DMS114 treated with DMSO at 0.1 percent for 48 hours (cell line): ENCODE results near the gene COQ10A.
A peak's percentile ranks its signal among the peaks of the same experiment; 100 is the strongest.
"Not testable (repeated sequence)": the region's sequence is repeated elsewhere in the genome, so short reads cannot be mapped to it uniquely, and the experiment has no call there.

ENCODE experiments used
- DNase-seq: peaks from one replicate; lab custom pipeline; 2025; ENCODE audit not compliant: unreplicated experiment; lab: John Stamatoyannopoulos, UW

Gene COQ10A

DNA sequence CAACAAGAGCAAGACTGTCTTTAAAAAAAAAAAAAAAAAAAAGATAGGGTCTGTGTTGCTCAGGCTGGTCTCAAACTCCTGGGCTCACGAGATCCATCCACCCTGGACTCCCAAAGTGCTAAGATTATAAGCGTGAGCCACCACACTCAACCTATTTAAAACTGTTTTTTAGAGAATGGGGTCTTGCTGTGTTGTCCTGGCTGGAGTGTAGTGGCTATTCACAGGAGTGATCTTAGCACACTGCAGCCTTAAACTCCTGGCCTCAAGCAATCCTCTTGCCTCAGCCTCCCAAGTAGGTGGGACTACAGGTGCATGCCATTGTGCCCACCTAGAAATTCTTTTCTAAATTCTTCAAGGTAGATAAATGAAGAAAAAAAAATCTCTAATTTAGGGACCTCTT, 7.6 kb downstream of the COQ10A start:
- no peak for DNase-seq

DNA sequence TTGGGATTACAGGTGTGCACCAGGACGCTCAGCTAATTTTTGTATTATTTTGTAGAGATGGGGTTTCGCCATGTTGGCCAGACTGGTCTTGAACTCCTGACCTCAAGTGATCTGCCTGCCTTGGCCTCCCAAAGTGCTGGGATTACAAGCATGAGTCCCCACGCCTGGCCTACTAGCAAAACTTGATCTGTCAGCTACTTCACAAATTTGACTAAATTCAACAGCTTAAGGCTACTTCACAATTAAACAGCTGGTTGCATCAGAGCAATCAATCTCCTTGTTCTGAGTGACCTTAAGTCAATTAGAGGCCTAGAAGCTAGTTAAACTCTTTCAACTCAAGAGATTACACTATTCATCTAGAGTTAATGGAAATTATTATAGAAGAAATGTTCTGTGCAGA, 12.2 kb downstream of the COQ10A start:
- no peak for DNase-seq

DNA sequence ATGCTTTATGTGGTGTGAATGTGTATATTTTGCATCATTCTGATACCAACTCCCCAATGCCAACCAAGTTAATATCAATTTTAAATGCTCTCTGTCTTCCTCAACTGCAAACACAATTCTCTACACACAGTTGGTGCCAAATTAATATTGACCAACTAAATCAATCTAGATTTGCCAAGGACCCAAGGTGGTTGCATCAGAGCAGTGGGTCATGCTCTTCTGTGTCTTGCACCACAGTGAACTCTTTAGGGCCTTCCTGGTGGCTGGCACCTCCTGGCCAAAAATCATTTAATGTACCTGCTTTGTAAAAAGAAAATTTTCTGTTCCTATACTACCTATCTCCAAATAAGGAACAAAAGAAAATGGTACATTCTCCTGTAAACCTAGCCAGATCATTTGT, 14.1 kb downstream of the COQ10A start:
- no peak for DNase-seq

DNA sequence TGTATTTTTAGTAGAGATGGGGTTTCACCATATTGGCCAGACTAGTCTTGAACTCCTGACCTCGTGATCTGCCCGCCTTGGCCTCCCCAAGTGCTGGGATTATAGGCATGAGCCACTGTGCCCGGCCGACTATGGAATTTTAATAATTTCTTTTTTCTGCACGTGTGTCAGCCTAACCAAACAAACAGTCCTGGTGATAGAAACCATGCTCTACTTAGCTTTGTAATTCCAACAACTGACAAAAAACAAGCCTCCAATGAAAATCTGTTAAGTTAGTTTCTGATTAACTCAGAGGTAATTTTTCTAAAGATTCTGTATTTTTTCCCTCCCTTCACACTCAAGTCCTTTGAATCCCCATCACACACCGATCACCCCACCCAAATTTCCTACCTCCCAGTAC, 15.3 kb downstream of the COQ10A start:
- DNase-seq: no peak

DNA sequence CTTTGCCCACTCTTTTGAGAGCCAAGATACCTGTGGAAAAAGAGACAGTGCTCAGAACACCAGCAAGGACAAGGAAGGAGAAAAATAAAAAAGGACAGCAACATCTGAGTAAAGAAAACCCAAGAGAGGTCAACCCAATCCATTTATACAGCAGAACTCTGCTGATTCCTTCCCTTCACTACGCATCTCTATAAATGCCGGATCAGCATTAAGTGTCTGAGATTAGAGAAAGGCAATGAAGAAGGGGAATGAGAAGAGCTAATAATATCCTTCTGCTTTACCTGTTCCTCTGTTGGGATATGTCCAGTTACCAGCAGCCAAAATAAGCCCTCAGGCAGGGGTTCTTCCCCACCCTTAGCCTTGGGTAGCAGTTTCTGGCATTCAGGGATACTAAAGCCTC, 15.8 kb downstream of the COQ10A start:
- no peak for DNase-seq

DNA sequence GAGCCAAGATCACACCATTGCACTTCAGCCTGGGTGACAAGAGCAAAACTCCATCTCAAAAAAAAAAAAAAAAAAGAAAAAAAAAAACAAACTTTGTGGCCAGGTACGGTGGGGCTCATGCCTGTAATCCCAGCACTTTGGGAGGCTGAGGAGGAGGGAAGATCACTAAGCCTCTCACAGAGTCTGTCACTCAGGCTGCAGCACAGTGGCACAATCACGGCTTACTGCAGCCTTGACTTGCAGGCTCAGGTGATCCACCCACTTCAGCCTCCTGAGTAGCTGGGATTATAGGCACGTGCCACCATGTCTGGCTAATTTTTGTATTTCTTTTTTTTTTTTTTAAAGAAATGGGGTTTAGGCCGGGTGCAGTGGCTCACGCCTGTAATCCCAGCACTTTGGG, 17.5 kb downstream of the COQ10A start:
- not testable (repeated sequence) for DNase-seq

DNA sequence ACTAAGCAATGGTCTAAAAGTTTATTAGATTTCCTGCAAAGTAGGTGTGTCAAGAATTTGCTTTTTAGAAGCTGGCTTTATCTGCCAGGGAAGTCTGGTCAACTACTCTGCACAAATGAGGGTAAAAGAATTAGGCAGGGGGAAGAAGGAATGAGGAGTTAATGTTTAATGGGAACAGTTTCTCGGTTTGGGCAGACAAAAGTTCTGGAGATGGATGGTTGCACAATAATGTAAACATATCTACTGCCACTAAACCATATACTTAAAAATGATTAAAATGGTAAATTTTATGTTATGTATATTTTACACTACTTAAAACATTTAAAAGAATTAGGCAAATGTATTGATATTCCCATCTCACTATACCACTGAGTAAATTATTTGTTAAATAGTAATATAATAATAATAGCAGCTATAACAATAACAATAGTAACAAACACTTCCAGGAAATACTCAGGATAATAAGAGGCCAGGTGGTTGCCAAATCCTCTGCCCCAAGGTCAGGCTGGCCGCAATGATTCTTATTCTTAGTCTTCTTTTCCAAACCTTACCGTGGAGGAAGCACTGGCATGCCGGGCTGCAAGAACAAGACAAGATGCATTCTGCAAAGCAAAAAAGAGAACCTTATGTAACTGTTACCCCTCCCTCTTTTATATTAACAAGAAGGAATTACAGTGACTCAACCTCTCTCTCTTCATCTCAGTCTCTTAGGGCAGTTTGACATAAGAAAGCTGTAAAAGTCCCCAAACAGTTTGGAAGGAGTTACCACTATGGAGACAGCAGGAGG, 19.5 kb downstream of the COQ10A start:
- DNase-seq: no peak

DNA sequence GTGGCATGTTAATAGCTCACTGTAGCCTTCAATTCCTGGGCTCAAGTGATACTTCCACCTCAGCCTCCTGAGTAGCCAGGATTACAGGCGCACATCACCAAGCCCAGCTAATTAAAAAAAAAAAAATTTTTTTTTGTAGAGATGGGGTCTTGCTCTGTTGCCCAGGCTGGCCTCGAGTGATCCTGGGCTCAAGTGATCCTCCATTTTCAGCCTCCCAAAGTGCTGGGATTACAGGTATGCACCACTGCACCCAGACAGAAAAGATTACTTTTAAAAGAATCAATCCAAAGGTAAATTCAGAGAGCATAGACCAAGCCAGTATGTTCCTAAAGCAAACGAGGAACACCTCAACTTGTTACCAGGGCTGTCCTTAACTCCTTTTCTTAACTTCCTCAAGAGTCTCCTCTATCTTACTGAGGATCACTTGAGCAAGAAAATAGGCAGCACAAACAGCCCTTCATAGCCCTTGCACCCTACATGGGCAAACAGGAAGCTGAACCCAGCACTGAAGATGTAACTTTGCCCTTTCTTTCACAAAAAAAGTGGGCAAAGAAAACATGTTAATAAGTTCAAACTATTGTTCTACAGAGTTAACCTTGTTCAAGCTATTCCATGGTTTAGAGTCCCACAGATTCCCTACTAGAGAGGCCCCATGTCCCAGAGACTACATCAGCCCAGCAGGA, 22.1 kb downstream of the COQ10A start:
- no peak for DNase-seq

DNA sequence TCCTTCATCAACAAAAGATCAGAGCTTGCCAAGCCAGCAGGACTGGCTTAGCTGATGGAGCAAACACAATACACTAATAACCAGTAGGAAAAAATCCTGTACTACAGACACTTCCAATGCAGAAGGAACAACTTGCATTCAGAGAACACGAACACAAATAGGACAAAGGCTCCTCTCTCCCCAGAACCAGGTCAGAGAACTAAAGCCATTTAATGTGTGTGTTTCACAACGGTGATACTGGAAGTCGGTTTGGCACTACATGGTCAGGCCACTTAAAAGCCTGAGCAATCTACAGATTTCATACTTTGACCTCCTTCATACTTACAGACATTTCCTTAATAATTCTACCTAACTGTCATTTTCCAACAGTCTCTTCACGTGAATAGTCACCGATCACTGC, 27.1 kb downstream of the COQ10A start:
- DNase-seq: no peak

DNA sequence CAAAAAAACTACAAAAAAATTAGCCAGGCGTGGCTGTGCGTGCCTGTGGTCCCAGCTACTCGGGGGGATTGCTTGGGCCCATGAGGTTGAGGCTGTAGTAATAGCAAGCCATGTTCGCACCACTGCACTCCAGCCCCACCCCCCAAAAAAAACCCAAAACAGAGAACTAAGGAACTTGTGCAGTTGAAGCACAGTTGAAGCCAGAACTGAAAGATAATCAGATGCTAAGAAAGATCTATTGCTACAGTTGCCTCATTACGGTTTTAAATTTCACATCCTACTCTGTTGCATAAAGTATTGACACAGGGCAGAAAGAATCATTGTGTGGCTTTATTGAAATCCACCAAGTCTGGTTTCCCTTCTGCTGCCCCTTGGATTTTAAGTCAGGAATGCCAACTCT, 29.6 kb downstream of the COQ10A start:
- DNase-seq: no peak

DNA sequence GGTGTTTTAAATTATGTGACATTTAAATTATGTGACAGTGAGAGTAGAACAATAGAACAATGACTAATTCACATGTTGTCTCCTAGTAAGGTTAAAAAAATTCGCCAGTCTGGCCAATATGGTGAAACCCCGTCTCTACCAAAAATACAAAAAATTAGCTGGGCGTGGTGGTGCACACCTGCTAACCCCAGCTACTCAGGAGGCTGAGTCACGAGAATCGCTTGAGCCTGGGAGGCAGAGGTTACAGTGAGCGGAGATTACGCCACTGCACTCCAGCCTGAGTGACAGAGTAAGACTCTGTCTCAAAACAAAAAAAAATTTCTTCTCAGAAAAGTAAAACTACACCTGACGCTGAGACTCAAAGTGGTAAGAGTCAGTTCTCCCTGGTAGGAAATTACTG, 30.7 kb downstream of the COQ10A start:
- DNase-seq: no peak

DNA sequence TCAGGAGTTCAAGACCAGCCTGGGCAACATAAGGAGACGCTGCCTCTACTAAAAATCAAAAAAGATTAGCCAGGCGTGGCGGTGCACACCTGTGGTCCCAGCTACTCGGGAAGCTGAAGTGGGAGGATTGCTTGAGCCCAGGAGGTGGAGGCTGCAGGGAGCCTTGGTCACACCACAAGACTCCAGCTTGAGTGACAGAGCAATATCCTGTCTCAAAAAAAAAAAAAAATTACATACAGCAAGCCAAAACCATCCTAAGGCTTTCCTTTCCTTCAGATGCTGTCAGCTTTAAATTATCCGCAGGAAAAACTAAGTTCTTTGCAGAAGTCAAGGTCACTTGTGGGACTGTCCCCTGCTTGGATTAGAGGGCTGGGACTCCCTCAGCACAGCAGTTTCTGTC, 32.1 kb downstream of the COQ10A start:
- DNase-seq: no peak

DNA sequence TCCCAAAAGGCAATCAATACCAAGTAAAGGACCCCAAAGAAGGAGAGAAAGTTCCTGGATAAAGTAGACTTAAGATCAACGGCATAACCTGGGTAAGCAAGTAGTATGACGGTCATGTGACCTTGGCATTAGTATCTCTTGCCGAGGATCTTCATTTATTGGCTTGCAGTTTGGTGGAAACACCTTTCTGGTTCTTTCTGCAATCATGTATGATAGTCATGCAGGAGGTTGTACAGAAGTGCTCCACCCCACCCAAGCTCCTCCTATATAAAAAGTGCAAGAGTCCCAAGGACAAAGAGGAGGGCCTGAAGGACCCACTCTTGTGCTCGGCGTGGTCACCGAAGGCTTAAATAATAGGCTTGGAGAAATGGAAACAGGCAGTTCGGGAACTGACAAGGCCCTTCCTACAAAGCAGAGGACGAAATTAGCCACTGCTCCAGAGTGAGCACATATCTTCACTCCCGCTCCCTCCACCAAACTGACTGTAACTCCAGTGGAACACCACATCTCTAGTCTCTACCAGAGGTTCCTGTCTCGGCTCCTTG, 32.6 kb downstream of the COQ10A start:
- no peak for DNase-seq

DNA sequence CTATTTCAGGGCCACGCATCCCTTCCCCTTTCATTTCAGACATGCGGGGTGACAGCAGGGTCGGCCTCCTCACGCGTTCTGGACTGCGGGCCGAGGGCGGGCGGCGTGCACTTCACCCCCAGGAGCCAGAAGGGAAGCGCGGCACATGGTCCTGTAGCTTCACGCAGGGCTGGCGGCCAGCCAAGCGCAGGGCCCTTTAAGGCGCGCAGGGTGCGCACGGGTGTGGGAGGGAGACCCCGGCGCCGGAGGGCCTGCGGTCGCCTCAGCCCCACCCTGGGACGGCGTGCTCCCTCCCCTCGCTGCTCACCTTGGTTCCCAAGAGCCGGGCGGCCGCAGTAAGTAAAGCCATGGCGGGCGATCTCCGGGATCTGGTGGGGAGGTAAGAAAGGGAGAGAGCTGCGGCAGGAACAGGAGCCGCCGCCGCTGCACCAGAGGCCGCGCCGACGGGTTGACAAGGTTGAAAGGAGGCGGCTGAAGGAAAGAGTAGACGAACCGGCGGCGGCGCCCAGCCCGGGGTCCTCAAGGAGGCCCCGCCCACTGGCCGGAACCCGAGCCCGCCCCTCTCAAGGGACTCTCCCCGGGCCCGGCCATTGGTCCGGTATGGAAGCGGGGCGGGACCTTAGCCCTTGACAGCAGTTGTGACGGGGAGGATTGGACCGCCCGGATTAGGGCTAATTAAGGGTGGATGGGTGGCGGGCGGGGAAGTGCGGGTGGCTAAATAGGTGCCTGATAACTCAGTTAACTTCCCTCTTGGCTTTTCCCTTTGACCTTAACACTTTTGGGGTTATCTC, 33.3 kb downstream of the COQ10A start, which contains the start of gene CS:
CS (minus strand) TSS at position 478 of the 791 bp plus-strand sequence; CDS start at position 349, 129 bp downstream.
- peak; percentile 96 for DNase-seq

DNA sequence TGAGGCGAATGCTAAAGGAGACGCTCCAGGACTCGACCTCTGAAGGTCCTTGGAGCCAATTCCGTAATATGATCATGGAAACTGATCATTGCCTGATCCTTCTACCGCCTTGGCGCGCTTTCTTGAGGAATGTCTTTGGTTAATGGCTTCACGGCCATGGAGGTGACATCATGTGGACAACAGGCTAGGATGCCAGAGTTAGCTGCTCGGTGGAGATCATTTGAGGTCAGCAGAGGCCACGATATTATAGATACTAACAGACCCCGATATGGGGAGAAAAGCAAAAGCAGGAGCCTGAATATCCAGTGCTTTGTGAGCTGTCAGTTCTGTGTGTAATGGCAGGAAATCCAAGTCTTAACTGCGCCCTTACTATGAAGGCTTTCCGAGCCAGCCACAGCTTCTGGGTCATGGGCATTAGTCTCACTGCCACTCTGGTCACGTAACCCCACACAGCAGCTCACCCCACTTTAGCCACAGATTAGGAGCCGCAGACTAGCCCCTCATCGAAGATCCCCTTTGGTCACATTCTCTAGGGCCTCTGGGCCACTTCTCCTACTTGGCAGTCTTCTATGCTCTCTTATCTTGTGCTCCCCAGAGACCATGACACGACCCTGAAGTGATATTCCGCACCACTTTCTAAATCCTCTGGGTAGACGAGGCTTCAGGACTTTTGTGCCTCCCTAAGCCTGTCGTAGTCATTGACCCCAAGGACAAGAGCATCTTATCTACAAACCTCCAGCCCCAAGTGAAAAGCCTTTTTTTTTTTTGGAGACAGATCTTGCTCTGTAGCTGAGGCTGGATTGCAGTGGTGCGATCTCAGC, 34.1 kb downstream of the COQ10A start:
- no peak for DNase-seq

DNA sequence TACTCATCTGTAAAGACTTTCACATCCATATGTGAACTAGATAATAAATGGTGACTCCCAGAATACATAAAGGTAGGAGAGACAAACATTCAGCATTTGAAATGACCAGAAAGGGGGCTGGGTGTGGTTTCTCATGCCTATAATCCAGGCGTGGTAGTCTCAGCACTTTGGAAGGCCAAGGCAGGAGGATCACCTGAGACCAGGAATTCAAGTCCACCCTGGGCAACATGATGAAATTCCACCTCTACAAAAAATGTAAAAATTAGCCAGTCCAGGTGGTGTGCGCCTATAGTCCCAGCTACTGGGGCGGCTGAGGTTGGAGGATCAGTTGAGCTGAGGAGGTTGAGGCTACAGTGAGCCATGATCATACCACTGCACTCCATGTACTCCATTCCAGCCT, 37.5 kb downstream of the COQ10A start:
- DNase-seq: no peak

DNA sequence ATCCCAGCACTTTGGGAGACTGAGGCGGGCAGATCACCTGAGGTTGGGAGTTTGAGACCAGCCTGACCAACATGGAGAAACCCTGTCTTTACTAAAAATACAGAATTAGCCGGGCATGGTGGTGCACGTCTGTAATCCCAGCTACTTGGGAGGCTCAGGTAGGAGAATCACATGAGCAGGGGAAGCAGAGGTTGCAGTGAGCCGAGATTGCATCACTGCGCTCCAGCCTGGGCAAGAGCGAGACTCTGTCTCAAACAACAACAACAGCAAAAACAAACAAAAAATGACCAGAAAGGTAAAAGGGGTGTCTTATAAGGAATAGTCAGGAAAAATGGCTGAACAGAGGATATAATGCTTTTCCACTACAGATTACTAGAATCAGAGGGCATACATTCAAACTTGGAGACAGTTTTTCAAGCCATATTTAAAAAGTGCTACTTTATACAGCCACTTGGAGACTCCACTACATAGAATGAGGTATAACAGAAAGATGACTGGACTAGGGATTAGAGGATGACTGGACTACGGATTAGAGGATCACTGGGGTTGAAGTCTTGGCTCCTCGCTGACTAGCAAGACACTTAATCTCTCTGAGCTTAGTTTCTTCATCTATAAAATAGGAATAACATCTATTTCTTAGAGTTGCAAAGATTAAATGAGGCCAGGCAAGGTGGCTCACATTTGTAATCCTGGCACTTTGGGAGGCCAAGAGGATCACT, 38.3 kb downstream of the COQ10A start:
- DNase-seq: no peak

DNA sequence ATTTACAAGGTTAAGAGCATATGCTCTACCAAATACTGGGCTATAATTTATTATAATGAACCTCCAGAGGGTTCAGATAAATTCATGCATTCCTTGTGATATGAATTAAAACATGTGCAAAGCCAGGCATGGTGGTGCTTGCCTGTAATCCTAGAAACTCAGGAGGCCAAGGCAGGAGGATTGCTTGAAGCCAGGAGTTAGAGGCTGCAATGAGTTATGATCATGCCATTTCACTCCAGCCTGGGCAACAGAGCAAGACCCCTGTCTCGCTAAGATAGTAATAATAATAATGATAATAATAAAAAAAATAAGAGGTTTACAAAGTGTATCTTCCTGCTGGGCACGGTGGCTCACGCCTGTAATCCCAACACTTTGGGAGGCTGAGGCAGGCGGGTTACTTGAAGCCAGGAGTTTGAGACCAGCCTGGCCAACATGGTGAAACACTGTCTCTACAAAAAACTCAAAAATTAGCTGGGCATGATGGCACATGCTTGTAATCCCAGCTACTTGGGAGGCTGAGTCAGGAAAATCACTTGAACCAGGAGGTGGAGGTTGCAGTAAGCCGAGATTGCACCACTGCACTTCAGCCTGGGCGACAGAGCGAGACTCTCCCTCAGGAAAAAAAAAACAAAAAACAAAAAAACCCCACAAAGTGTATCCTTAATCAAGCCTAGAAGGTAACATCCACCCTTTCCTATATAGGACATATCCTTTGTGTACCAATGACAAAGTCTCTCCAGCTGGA, 40.7 kb downstream of the COQ10A start:
- DNase-seq: no peak

DNA sequence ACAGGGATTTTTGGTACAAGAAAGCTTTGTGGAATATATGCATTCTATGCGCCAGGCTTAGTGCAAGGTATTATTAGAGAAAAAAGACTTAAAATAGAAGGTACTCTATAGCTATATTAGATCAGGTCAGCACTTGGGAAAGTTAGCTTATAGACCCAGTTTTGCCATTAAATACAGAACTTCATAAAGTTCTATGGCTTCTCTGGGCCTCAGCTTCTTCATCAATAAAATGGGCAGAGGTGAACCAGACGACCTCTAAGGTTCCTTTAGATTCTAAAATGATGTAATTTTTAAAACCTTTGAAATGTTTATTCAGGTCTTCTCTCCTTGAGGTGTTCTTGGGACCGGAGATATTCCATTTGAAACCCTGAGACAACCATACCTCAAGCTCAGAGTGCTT, 42.0 kb downstream of the COQ10A start:
- DNase-seq: no peak
